Measurements from ENCODE around the gene SMG1.
"Not testable (repeated sequence)": the region's sequence is repeated elsewhere in the genome, so short reads cannot be mapped to it uniquely, and the experiment has no call there.

SMG1 gene

GRCh38 chr16:18781232-18781631, 145.0 kb downstream of the SMG1 start:
- not testable (repeated sequence) for H3K9ac ChIP-seq (ENCODE audit: low read length); H3K27ac ChIP-seq (ENCODE audit: low read depth, low read length); H3K27me3 ChIP-seq (ENCODE audit: control insufficient read depth, insufficient read depth, low read length); H3K9me3 ChIP-seq (ENCODE audit: control insufficient read depth, insufficient read depth, low read depth, low read length); H3K4me3 ChIP-seq (ENCODE audit: low read depth, low read length); H3K4me1 ChIP-seq (ENCODE audit: control insufficient read depth, insufficient read depth, low read length)
- peaks cover 40% of the 10 kb centered on the region for H3K36me3 ChIP-seq (ENCODE audit: control insufficient read depth, insufficient read depth, low read length)

- not testable (repeated sequence) for H3K9me3 ChIP-seq (ENCODE audit: control insufficient read depth, insufficient read depth, low read depth, low read length); H3K27ac ChIP-seq (ENCODE audit: low read depth, low read length); H3K4me1 ChIP-seq (ENCODE audit: control insufficient read depth, insufficient read depth, low read length); H3K9ac ChIP-seq (ENCODE audit: low read length); H3K27me3 ChIP-seq (ENCODE audit: control insufficient read depth, insufficient read depth, low read length); H3K4me3 ChIP-seq (ENCODE audit: low read depth, low read length)
- H3K36me3 ChIP-seq (ENCODE audit: control insufficient read depth, insufficient read depth, low read length): peaks cover 33% of the 10 kb centered on the region
These were observed 145.7 kb downstream of the SMG1 start for GRCh38 chr16:18780460-18781026.

- not testable (repeated sequence) for H3K27ac ChIP-seq (ENCODE audit: low read depth, low read length); H3K9ac ChIP-seq (ENCODE audit: low read length); H3K4me3 ChIP-seq (ENCODE audit: low read depth, low read length); H3K27me3 ChIP-seq (ENCODE audit: control insufficient read depth, insufficient read depth, low read length); H3K9me3 ChIP-seq (ENCODE audit: control insufficient read depth, insufficient read depth, low read depth, low read length); H3K4me1 ChIP-seq (ENCODE audit: control insufficient read depth, insufficient read depth, low read length); H3K36me3 ChIP-seq (ENCODE audit: control insufficient read depth, insufficient read depth, low read length)
These were observed 148.5 kb downstream of the SMG1 start for GRCh38 chr16:18777664-18778063.

DNA sequence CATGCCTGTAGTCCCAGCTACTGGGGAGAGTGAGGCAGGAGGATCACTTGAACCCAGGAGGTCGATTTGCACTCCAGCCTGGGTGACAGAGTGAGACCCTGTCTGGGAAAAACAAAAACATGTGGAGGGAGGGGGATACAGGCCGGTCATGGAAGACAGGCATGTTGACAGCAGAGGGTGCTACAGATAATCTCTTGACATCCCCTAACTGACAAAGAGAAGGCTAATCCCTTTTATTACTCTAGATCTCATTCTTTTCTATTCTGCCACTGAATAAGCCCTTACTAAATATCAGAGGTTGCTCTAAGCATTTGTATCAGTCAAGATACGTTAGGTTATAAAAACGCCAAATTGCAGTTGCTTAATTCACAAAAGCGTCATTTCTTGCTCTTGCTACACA, 149.9 kb downstream of the SMG1 start:
- not testable (repeated sequence) for H3K4me3 ChIP-seq (ENCODE audit: low read depth, low read length); H3K4me1 ChIP-seq (ENCODE audit: control insufficient read depth, insufficient read depth, low read length); H3K9ac ChIP-seq (ENCODE audit: low read length); H3K27me3 ChIP-seq (ENCODE audit: control insufficient read depth, insufficient read depth, low read length); H3K27ac ChIP-seq (ENCODE audit: low read depth, low read length); H3K9me3 ChIP-seq (ENCODE audit: control insufficient read depth, insufficient read depth, low read depth, low read length); H3K36me3 ChIP-seq (ENCODE audit: control insufficient read depth, insufficient read depth, low read length)

DNA sequence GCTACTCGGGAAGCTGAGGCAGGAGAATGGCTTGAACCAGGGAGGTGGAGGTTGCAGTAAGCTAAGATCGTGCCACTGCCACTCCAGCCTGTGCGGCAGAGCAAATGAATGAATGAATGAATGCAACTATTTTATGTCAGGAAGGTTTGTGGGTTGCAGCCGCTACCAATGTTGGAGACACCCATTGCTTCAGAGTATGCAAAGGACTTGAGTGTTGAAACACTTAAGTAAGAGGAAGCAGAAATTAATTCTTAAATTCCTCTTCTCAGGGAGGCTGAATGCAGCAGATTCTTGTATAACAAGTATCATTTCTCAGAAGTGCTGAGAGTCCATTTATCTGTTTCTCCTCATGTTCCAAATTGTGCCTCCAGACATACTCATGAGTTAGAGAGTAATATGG, 151.6 kb downstream of the SMG1 start:
- not testable (repeated sequence) for H3K4me3 ChIP-seq (ENCODE audit: low read depth, low read length); H3K27me3 ChIP-seq (ENCODE audit: control insufficient read depth, insufficient read depth, low read length); H3K4me1 ChIP-seq (ENCODE audit: control insufficient read depth, insufficient read depth, low read length); H3K36me3 ChIP-seq (ENCODE audit: control insufficient read depth, insufficient read depth, low read length); H3K9me3 ChIP-seq (ENCODE audit: control insufficient read depth, insufficient read depth, low read depth, low read length); H3K9ac ChIP-seq (ENCODE audit: low read length); H3K27ac ChIP-seq (ENCODE audit: low read depth, low read length)

- H3K4me3 ChIP-seq (ENCODE audit: low read depth, low read length); H3K36me3 ChIP-seq (ENCODE audit: control insufficient read depth, insufficient read depth, low read length); H3K4me1 ChIP-seq (ENCODE audit: control insufficient read depth, insufficient read depth, low read length); H3K9me3 ChIP-seq (ENCODE audit: control insufficient read depth, insufficient read depth, low read depth, low read length); H3K27me3 ChIP-seq (ENCODE audit: control insufficient read depth, insufficient read depth, low read length); H3K9ac ChIP-seq (ENCODE audit: low read length); H3K27ac ChIP-seq (ENCODE audit: low read depth, low read length): not testable (repeated sequence)
These were observed 154.0 kb downstream of the SMG1 start for GRCh38 chr16:18772171-18772570.

GRCh38 chr16:18770336-18770962, 155.8 kb downstream of the SMG1 start:
- not testable (repeated sequence) for H3K36me3 ChIP-seq (ENCODE audit: control insufficient read depth, insufficient read depth, low read length); H3K4me3 ChIP-seq (ENCODE audit: low read depth, low read length); H3K27ac ChIP-seq (ENCODE audit: low read depth, low read length); H3K9ac ChIP-seq (ENCODE audit: low read length); H3K9me3 ChIP-seq (ENCODE audit: control insufficient read depth, insufficient read depth, low read depth, low read length); H3K27me3 ChIP-seq (ENCODE audit: control insufficient read depth, insufficient read depth, low read length); H3K4me1 ChIP-seq (ENCODE audit: control insufficient read depth, insufficient read depth, low read length)

DNA sequence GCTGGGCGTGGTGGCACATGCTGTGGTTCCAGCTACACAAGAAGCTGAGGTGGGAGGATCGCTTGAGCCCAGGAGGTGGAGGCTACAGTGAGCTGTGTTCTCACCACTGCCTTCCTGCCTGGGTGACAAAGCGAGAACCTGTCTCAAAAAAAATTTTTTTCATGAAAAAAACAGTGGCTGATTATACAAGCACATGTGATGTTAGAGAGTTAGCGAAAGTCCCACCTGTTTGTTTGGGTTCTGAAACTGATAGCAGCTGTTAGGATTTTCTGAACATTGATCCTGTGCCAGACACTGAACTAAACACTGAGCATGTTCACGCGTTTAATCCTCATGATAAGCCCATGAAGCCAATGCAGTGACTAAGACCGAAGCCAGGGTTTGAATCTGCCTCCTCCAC, 159.0 kb downstream of the SMG1 start:
- H3K4me1 ChIP-seq (ENCODE audit: control insufficient read depth, insufficient read depth, low read length); H3K9ac ChIP-seq (ENCODE audit: low read length); H3K27me3 ChIP-seq (ENCODE audit: control insufficient read depth, insufficient read depth, low read length); H3K27ac ChIP-seq (ENCODE audit: low read depth, low read length); H3K4me3 ChIP-seq (ENCODE audit: low read depth, low read length); H3K9me3 ChIP-seq (ENCODE audit: control insufficient read depth, insufficient read depth, low read depth, low read length); H3K36me3 ChIP-seq (ENCODE audit: control insufficient read depth, insufficient read depth, low read length): not testable (repeated sequence)

DNA sequence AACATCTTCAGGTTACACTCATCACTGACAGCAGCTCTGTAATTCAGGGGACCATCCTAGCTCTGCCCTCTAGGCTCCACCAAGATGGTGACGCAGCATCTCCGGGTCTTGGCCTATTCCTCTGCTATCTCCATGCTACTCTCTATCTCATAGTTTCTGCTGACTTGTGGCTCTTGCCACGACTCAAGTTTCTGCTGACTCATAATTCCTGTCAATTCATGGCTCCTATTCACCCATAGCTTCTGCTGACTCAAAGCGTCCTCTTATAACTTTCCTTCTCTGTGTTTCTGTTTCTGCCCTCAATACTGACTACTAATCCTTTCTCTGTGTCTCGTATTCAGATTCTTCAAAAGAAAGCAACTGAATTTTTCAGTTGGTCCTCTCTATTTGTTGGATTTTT, 163.5 kb downstream of the SMG1 start:
- not testable (repeated sequence) for H3K9me3 ChIP-seq (ENCODE audit: control insufficient read depth, insufficient read depth, low read depth, low read length); H3K27me3 ChIP-seq (ENCODE audit: control insufficient read depth, insufficient read depth, low read length); H3K4me1 ChIP-seq (ENCODE audit: control insufficient read depth, insufficient read depth, low read length); H3K9ac ChIP-seq (ENCODE audit: low read length); H3K4me3 ChIP-seq (ENCODE audit: low read depth, low read length); H3K36me3 ChIP-seq (ENCODE audit: control insufficient read depth, insufficient read depth, low read length); H3K27ac ChIP-seq (ENCODE audit: low read depth, low read length)

DNA sequence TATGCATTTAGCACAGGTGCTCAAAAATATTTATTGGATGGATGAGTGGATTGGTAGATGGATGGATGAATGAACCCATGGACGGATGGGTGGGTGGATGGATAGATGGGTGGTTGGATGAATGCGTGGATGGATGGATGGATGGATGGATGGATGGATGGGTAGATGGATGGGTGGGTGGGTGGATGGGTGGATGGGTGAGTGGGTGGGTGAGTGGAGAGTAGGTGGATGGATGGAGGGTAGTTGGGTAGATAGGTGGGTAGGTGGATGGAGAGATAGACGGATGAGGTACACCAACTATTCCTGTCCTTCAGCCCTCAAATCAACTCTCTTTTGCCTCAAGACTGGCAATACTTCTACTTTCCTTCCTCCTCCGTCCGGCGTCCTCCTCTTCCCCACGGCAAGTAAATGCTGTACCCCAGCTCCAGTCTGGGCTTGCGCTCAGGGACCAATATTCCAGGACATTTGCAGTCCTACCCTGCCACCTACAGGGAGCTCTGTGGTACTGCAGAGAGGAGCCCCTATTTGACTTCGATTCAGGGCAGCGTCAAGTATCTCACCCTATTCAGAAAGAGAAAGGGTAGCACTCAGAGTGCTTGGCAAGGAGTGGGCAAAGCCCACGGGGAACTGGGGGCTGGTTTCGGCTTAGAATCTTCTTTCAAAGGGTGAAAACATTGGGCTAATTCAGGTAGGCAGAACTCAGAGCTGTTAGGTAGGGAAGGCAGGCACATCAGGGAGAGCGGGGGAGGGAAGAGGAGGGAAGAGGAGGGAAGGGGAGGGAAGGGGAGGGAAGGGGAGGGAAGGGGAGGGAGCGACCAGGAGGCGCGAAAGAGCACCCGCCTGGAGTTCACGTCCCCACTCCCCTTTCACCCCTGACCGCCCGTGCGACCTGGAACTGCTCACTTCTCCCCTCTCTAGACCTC, 166.3 kb downstream of the SMG1 start:
- H3K9ac ChIP-seq (ENCODE audit: low read length); H3K27ac ChIP-seq (ENCODE audit: low read depth, low read length); H3K4me1 ChIP-seq (ENCODE audit: control insufficient read depth, insufficient read depth, low read length); H3K9me3 ChIP-seq (ENCODE audit: control insufficient read depth, insufficient read depth, low read depth, low read length); H3K36me3 ChIP-seq (ENCODE audit: control insufficient read depth, insufficient read depth, low read length); H3K27me3 ChIP-seq (ENCODE audit: control insufficient read depth, insufficient read depth, low read length): not testable (repeated sequence)
- H3K4me3 ChIP-seq (ENCODE audit: low read depth, low read length): peak overlapping the region; percentile 40; the same call in 1 of the 2 replicates

GRCh38 chr16:18757960-18758660, 168.1 kb downstream of the SMG1 start:
- H3K4me3 ChIP-seq (ENCODE audit: low read depth, low read length); H3K27me3 ChIP-seq (ENCODE audit: control insufficient read depth, insufficient read depth, low read length); H3K9ac ChIP-seq (ENCODE audit: low read length); H3K4me1 ChIP-seq (ENCODE audit: control insufficient read depth, insufficient read depth, low read length); H3K36me3 ChIP-seq (ENCODE audit: control insufficient read depth, insufficient read depth, low read length); H3K9me3 ChIP-seq (ENCODE audit: control insufficient read depth, insufficient read depth, low read depth, low read length); H3K27ac ChIP-seq (ENCODE audit: low read depth, low read length): not testable (repeated sequence)

Measured in HUES6 (cell line).